HEK293 (cell line): ENCODE data around the gene MKLN1.

Source experiments
- CTCF ChIA-PET: fragments of 350-600 bp; formaldehyde crosslinking; extraction: SDS; loops from one replicate; lab custom pipeline; 2021; ENCODE audit warnings: antibody characterized with exemption; lab: Yijun Ruan, JAX
- POLR2A ChIA-PET: fragments of 300-600 bp; formaldehyde crosslinking; extraction: SDS; loops from one replicate; lab custom pipeline; 2020; ENCODE audit warnings: antibody characterized with exemption, inconsistent platforms; lab: Yijun Ruan, JAX
- H3K27ac ChIP-seq: fragments of 200-500 bp; sonication (Bioruptor generic); 2 replicates; pipeline ENCODE4 v1.5.1; 2014; ENCODE audit warnings: low read depth, low read length, control low read depth, inconsistent platforms; ENCODE audit errors: extremely low read depth
- H3K36me3 ChIP-seq, 2 experiments: fragments of 200-500 bp in 1 of 2; sonication (Bioruptor generic) in 1 of 2; 1 replicate in 1 of 2; 2 replicates in 1 of 2; pipeline ENCODE4 v1.5.1; 2014 to 2017; ENCODE audit warnings: inconsistent platforms in 2 of 2, low read length in 2 of 2; ENCODE audit not compliant: control insufficient read depth in 2 of 2, insufficient read depth in 1 of 2
- H3K4me1 ChIP-seq: fragments of 200-500 bp; sonication (Bioruptor generic); 2 replicates; pipeline ENCODE4 v1.5.1; 2014; ENCODE audit warnings: mild to moderate bottlenecking, low read length, inconsistent platforms; ENCODE audit not compliant: control insufficient read depth, insufficient read depth
- H3K4me3 ChIP-seq: 2 replicates; pipeline ENCODE4 v1.5.1; 2011; ENCODE audit warnings: low read depth, mild to moderate bottlenecking, control low read depth, low read length, moderate library complexity
- H3K9me3 ChIP-seq: fragments of 200-500 bp; sonication (Bioruptor generic); 2 replicates; pipeline ENCODE4 v1.5.1; 2014; ENCODE audit warnings: low read depth, low read length, inconsistent platforms; ENCODE audit not compliant: control insufficient read depth, insufficient read depth
- BCL6B ChIP-seq: fragments of 450-650 bp; formaldehyde crosslinking; IDR thresholded peaks from 2 replicates; pipeline ENCODE4 v1.5.1; 2017; ENCODE audit warnings: missing biosample characterization, missing genetic modification characterization
- EGR2 ChIP-seq: fragments of 450-650 bp; formaldehyde crosslinking; IDR thresholded peaks from 2 replicates; pipeline ENCODE4 v1.5.1; 2016; ENCODE audit warnings: low read depth, missing biosample characterization, missing genetic modification characterization
- GLIS1 ChIP-seq: fragments of 450-650 bp; formaldehyde crosslinking; IDR thresholded peaks from 2 replicates; pipeline ENCODE4 v1.5.1; 2016; ENCODE audit warnings: missing biosample characterization, missing genetic modification characterization
- PRDM10 ChIP-seq: fragments of 450-650 bp; formaldehyde crosslinking; IDR thresholded peaks from 2 replicates; pipeline ENCODE4 v1.5.1; 2016; ENCODE audit warnings: missing biosample characterization, missing genetic modification characterization
- ZBTB1 ChIP-seq: fragments of 450-650 bp; formaldehyde crosslinking; IDR thresholded peaks from 2 replicates; pipeline ENCODE4 v1.5.1; 2016; ENCODE audit warnings: missing biosample characterization, missing genetic modification characterization
- ZBTB10 ChIP-seq: fragments of 450-650 bp; formaldehyde crosslinking; IDR thresholded peaks from 2 replicates; pipeline ENCODE4 v1.5.1; 2016; ENCODE audit warnings: missing biosample characterization, missing genetic modification characterization
- ZBTB17 ChIP-seq: fragments of 450-650 bp; formaldehyde crosslinking; IDR thresholded peaks from 2 replicates; pipeline ENCODE4 v1.5.1; 2016; ENCODE audit warnings: missing biosample characterization, missing genetic modification characterization
- ZBTB26 ChIP-seq: fragments of 450-650 bp; formaldehyde crosslinking; optimal IDR thresholded peaks from 2 replicates; pipeline ENCODE3; 2016; ENCODE audit warnings: missing biosample characterization, mild to moderate bottlenecking, missing genetic modification characterization
- ZBTB48 ChIP-seq: fragments of 450-650 bp; formaldehyde crosslinking; IDR thresholded peaks from 2 replicates; pipeline ENCODE4 v1.5.1; 2016; ENCODE audit warnings: missing biosample characterization, missing genetic modification characterization
- ZNF140 ChIP-seq: fragments of 450-650 bp; formaldehyde crosslinking; IDR thresholded peaks from 2 replicates; pipeline ENCODE4 v1.5.1; 2016; ENCODE audit warnings: missing biosample characterization, missing genetic modification characterization
- ZNF148 ChIP-seq: fragments of 450-650 bp; formaldehyde crosslinking; IDR thresholded peaks from 2 replicates; pipeline ENCODE4 v1.5.0; 2017; ENCODE audit warnings: missing biosample characterization, missing genetic modification characterization, borderline replicate concordance
- ZNF404 ChIP-seq: fragments of 450-650 bp; formaldehyde crosslinking; IDR thresholded peaks from 2 replicates; pipeline ENCODE4 v1.5.1; 2017; ENCODE audit warnings: missing biosample characterization, missing genetic modification characterization
- ZNF449 ChIP-seq: fragments of 450-650 bp; formaldehyde crosslinking; IDR thresholded peaks from 2 replicates; pipeline ENCODE4 v1.5.1; 2017; ENCODE audit warnings: missing biosample characterization, mild to moderate bottlenecking, missing genetic modification characterization, moderate library complexity
- ZNF548 ChIP-seq: fragments of 450-650 bp; formaldehyde crosslinking; IDR thresholded peaks from 2 replicates; pipeline ENCODE4 v1.5.1; 2016; ENCODE audit warnings: missing biosample characterization, missing genetic modification characterization
- ZNF677 ChIP-seq: fragments of 450-650 bp; IDR thresholded peaks from 2 replicates; pipeline ENCODE4 v1.5.0; 2018; ENCODE audit warnings: missing biosample characterization, mild to moderate bottlenecking, missing genetic modification characterization, moderate library complexity
- ZNF76 ChIP-seq: fragments of 450-650 bp; formaldehyde crosslinking; IDR thresholded peaks from 2 replicates; pipeline ENCODE4; 2016; ENCODE audit warnings: low read depth, missing biosample characterization, missing genetic modification characterization, borderline replicate concordance
- TF ChIP-seq, protein P1 (sequence below): fragments of 450-650 bp; formaldehyde crosslinking; IDR thresholded peaks from 2 replicates; pipeline ENCODE4 v1.5.1; 2017; ENCODE audit warnings: missing biosample characterization, missing genetic modification characterization
- TF ChIP-seq, protein P2 (sequence below): IDR thresholded peaks from 2 replicates; pipeline ENCODE4 v1.6.1; 2011; ENCODE audit warnings: mild to moderate bottlenecking, low read depth, low read length, borderline replicate concordance

Gene MKLN1

DNA sequence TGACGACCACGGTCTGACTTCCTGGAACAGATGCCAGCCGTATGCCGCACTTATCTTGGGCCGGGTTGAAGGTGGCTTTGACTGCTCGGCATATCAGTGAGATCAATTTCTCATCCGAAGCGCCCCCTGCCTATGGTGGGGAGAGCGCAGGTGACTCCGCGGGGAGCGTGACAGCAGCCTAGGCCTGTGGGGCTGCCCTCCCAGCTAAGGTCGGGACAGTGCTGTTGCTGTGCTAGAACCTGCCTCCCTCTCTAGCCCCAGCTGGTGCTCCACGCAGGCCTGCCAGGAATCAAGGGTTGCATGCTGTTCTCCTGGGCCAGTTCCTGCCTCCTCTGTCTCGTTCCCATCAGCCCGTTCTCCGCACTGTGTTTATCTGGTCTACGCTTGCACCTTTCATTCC is 178.9 kb downstream of the MKLN1 start (continued):
- TF ChIP-seq, protein P1, sequence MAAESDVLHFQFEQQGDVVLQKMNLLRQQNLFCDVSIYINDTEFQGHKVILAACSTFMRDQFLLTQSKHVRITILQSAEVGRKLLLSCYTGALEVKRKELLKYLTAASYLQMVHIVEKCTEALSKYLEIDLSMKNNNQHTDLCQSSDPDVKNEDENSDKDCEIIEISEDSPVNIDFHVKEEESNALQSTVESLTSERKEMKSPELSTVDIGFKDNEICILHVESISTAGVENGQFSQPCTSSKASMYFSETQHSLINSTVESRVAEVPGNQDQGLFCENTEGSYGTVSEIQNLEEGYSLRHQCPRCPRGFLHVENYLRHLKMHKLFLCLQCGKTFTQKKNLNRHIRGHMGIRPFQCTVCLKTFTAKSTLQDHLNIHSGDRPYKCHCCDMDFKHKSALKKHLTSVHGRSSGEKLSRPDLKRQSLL: no peak
- no peak for TF ChIP-seq ZNF404 (tag by site-specific recombination)
- no peak for TF ChIP-seq ZBTB1
- TF ChIP-seq, protein P2, sequence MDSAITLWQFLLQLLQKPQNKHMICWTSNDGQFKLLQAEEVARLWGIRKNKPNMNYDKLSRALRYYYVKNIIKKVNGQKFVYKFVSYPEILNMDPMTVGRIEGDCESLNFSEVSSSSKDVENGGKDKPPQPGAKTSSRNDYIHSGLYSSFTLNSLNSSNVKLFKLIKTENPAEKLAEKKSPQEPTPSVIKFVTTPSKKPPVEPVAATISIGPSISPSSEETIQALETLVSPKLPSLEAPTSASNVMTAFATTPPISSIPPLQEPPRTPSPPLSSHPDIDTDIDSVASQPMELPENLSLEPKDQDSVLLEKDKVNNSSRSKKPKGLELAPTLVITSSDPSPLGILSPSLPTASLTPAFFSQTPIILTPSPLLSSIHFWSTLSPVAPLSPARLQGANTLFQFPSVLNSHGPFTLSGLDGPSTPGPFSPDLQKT: no peak
- TF ChIP-seq ZNF76 (tag by site-specific recombination): no peak
- no peak for TF ChIP-seq ZBTB26 (tag by site-specific recombination)
- no peak for TF ChIP-seq PRDM10 (tag by site-specific recombination)
- TF ChIP-seq GLIS1 (tag by site-specific recombination): no peak
- no peak for TF ChIP-seq ZBTB17 (tag by site-specific recombination)

DNA sequence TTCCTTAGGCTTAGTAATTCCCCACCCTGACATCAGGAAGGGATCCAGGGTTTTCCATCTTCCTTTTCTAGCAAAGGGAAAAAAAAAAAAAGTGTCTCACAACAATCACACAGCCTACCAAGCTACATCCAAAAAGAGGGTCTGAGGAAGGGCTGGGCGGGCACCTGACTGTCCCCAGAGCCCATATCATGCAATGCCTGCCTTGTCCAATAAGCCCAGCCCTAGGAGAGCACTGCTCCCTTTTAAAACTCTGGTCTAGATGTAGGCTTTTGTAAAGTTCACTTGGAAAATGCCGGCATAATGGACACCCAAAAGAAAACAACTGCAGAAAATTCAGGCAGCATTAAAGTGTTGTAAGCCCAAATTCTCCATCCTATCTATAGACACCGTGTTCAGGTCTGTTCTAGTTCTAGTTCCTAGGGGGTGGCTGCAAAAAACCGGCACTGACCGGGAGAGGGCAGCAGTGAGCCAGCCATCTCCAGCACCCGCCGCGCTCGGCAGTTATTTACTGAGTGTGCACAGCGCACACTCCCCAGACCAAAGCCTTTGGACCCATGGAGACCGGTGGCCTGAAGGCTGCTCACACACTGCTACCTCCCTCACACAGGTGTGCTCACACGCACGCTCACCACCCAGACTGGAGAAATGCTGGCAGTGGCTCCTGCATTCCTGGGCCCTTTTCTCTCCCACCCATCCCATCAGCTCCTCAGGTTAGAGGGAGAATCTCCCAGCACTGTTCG is 180.1 kb downstream of the MKLN1 start:
- Histone ChIP-seq H3K36me3 (peaks cover 0 to 4% of the 10 kb centered on the region in 2 experiments; a peak in 1 of 3 replicates), H3K27ac (no peak overlapping the region), H3K4me1 (no peaks in the 10 kb centered on the region), H3K9me3 (no peaks in the 10 kb centered on the region), H3K4me3 (no peak overlapping the region)
- POLR2A ChIA-PET: interaction anchor here (0.7 kb wide), 1 partner anchor 611 kb away, joined by 4 read pairs; no protein-coding TSS in a partner anchor
- CTCF ChIA-PET: interaction anchor here (0.6 to 8.6 kb wide), 17 partner anchors 10 to 1202 kb away, joined by 3 to 54 read pairs (median 4); no protein-coding TSS in a partner anchor
- no peak for TF ChIP-seq BCL6B
- TF ChIP-seq ZBTB17 (tag by site-specific recombination): peak; percentile 48; the same call in 1 of the 2 replicates
- no peak for TF ChIP-seq ZNF148 (tag by site-specific recombination)
- TF ChIP-seq ZNF449: 0 out of 2 replicates have a peak, but pooled peaks have one; percentile 18
- TF ChIP-seq ZBTB48: no peak
- peak; percentile 47; the same call in 1 of the 2 replicates for TF ChIP-seq GLIS1 (tag by site-specific recombination)
- TF ChIP-seq ZNF140 (tag by site-specific recombination): no peak
- no peak for TF ChIP-seq ZNF677
- TF ChIP-seq EGR2: no peak
- no peak for TF ChIP-seq ZNF548
- no peak for TF ChIP-seq ZBTB10 (tag by site-specific recombination)
